Keratinocyte (primary cell): ENCODE measurements around the gene UBE2C.

Experiments
- CTCF ChIP-seq, 3 experiments: IDR thresholded peaks in 1 of 3; conservative IDR thresholded peaks in 1 of 3; optimal IDR thresholded peaks in 1 of 3; 2 replicates in 2 of 3; 3 replicates in 1 of 3; pipeline versions ENCODE3 to v1.5.1; 2011; ENCODE audit warnings: low read length in 3 of 3, mild to moderate bottlenecking in 3 of 3, moderate library complexity in 2 of 3, control low read depth in 1 of 3, inconsistent platforms in 1 of 3; ENCODE audit not compliant: insufficient read depth in 2 of 3; ENCODE audit errors: extremely low read depth in 1 of 3
- EZH2 ChIP-seq: IDR thresholded peaks from one replicate; pipeline ENCODE4 v1.6.1; 2012; ENCODE audit warnings: inconsistent platforms, mild to moderate bottlenecking, low read length, moderate library complexity

- TF ChIP-seq CTCF (optimal IDR thresholded peaks at IDR 0.05 in 1 of 3, IDR thresholded peaks at IDR 0.05 in 1 of 3, conservative IDR thresholded peaks at IDR 0.05 in 1 of 3; ENCODE audit: extremely low read depth in 1 of 3, insufficient read depth in 2 of 3, low read length in 3 of 3) = no peak
- TF ChIP-seq EZH2 = no peak
Measured at GRCh38 chr20:45857114-45857881, 44.9 kb downstream of the UBE2C start, which contains the start of the genes ACOT8 and ZSWIM3.
